H9 (cell line): ENCODE measurements around the gene COL9A2. TPM values are rescaled to one million over a fixed set of nuclear protein-coding genes. Genes with fewer than 3 reads are reported as not detected.
A peak's percentile ranks its signal among the peaks of the same experiment; 100 is the strongest.

ENCODE experiments used
- DNase-seq: peaks from one replicate; pipeline ENCODE4 v3.0.0-alpha.2; 2017
- H2AFZ ChIP-seq: one replicate; pipeline ENCODE4 v1.6.1; 2013; ENCODE audit warnings: mild to moderate bottlenecking, low read length, control low read depth, moderate library complexity
- H2AK5ac ChIP-seq: 2 replicates; pipeline ENCODE4 v1.6.1; 2013; ENCODE audit warnings: low read length, control low read depth, mixed read lengths; ENCODE audit not compliant: insufficient read length
- H2BK120ac ChIP-seq: one replicate; pipeline ENCODE4 v1.6.1; 2013; ENCODE audit warnings: low read depth, mild to moderate bottlenecking, low read length, control low read depth, inconsistent platforms; ENCODE audit not compliant: poor library complexity, severe bottlenecking
- H2BK12ac ChIP-seq: 2 replicates; pipeline ENCODE4 v1.6.1; 2013; ENCODE audit warnings: low read length, control low read depth, mixed read lengths, low read depth; ENCODE audit not compliant: insufficient read length
- H2BK15ac ChIP-seq: 2 replicates; pipeline ENCODE4 v1.6.1; 2013; ENCODE audit warnings: low read depth, low read length, control low read depth
- H2BK20ac ChIP-seq: one replicate; pipeline ENCODE4 v1.6.1; 2013; ENCODE audit warnings: low read depth, mild to moderate bottlenecking, low read length, control low read depth, inconsistent platforms; ENCODE audit not compliant: poor library complexity, severe bottlenecking
- H2BK5ac ChIP-seq: 2 replicates; pipeline ENCODE4 v1.6.1; 2013; ENCODE audit warnings: low read length, control low read depth, mixed read lengths; ENCODE audit not compliant: insufficient read length
- H3K14ac ChIP-seq: 2 replicates; pipeline ENCODE4 v1.6.1; 2013; ENCODE audit warnings: low read length, control low read depth; ENCODE audit not compliant: insufficient read depth
- H3K18ac ChIP-seq: 2 replicates; pipeline ENCODE4 v1.6.1; 2013; ENCODE audit warnings: low read depth, mild to moderate bottlenecking, mixed read lengths, low read length, control low read depth; ENCODE audit not compliant: insufficient read length
- H3K23ac ChIP-seq: 2 replicates; pipeline ENCODE4 v1.6.1; 2013; ENCODE audit warnings: low read length, control low read depth, mixed read lengths, low read depth; ENCODE audit not compliant: insufficient read length
- H3K23me2 ChIP-seq: 2 replicates; pipeline ENCODE4 v1.6.1; 2013; ENCODE audit warnings: low read depth, mild to moderate bottlenecking, mixed read lengths, low read length, control low read depth; ENCODE audit not compliant: insufficient read length, poor library complexity, severe bottlenecking
- H3K27ac ChIP-seq: 2 replicates; pipeline ENCODE4 v1.5.1; 2013; ENCODE audit warnings: low read length, control low read depth, mixed read lengths, low read depth; ENCODE audit not compliant: insufficient read length
- H3K27me3 ChIP-seq: 2 replicates; pipeline ENCODE4 v1.6.1; 2013; ENCODE audit warnings: low read length, control low read depth, inconsistent platforms; ENCODE audit not compliant: insufficient read depth
- H3K4ac ChIP-seq: 2 replicates; pipeline ENCODE4 v1.6.1; 2013; ENCODE audit warnings: low read depth, mild to moderate bottlenecking, control low read depth, inconsistent platforms, low read length, moderate library complexity
- H3K4me1 ChIP-seq: 2 replicates; pipeline ENCODE4 v1.6.1; 2013; ENCODE audit warnings: low read length, control low read depth, inconsistent platforms; ENCODE audit not compliant: insufficient read depth
- H3K4me2 ChIP-seq: 2 replicates; pipeline ENCODE4 v1.6.1; 2013; ENCODE audit warnings: low read length, control low read depth, mixed read lengths; ENCODE audit not compliant: insufficient read length, insufficient read depth
- H3K56ac ChIP-seq: 2 replicates; pipeline ENCODE4 v1.6.1; 2013; ENCODE audit warnings: low read depth, mild to moderate bottlenecking, mixed read lengths, low read length, control low read depth; ENCODE audit not compliant: insufficient read length
- H3K79me1 ChIP-seq: 2 replicates; pipeline ENCODE4 v1.6.1; 2013; ENCODE audit warnings: low read depth, mild to moderate bottlenecking, moderate library complexity, low read length, control low read depth, inconsistent platforms; ENCODE audit not compliant: insufficient read depth, poor library complexity, severe bottlenecking
- H3K79me2 ChIP-seq: 2 replicates; pipeline ENCODE4 v1.6.1; 2013; ENCODE audit warnings: low read length, control low read depth, inconsistent platforms; ENCODE audit not compliant: insufficient read depth
- H3K9ac ChIP-seq: 2 replicates; pipeline ENCODE4 v1.6.1; 2013; ENCODE audit warnings: low read length, control low read depth, mixed read lengths; ENCODE audit not compliant: insufficient read length; ENCODE audit errors: extremely low read depth
- H3K9me3 ChIP-seq: one replicate; pipeline ENCODE4 v1.6.1; 2013; ENCODE audit warnings: low read depth, low read length, inconsistent platforms; ENCODE audit not compliant: control insufficient read depth
- H3T11ph ChIP-seq: one replicate; pipeline ENCODE4 v1.6.1; 2013; ENCODE audit warnings: mild to moderate bottlenecking, low read length, control low read depth, inconsistent platforms
- H4K20me1 ChIP-seq: one replicate; pipeline ENCODE4 v1.6.1; 2013; ENCODE audit not compliant: control insufficient read depth, insufficient read length, insufficient read depth
- H4K5ac ChIP-seq: 2 replicates; pipeline ENCODE4 v1.6.1; 2013; ENCODE audit warnings: low read depth, mild to moderate bottlenecking, mixed read lengths, low read length, control low read depth; ENCODE audit not compliant: insufficient read length
- H4K8ac ChIP-seq: replicated peaks from 2 replicates; pipeline ENCODE4 v1.6.1; 2013; ENCODE audit warnings: low read length, control low read depth, mixed read lengths, low read depth; ENCODE audit not compliant: insufficient read length
- H4K91ac ChIP-seq: 2 replicates; pipeline ENCODE4 v1.6.1; 2013; ENCODE audit warnings: low read depth, mild to moderate bottlenecking, moderate library complexity, mixed read lengths, low read length, control low read depth; ENCODE audit not compliant: insufficient read length
- H3K27ac Mint-ChIP-seq, 3 experiments: 2 replicates in 2 of 3; 3 replicates in 1 of 3; pipeline ENCODE4 v1.8.0; 2020 to 2021; ENCODE audit warnings: mixed read lengths in 3 of 3, mild to moderate bottlenecking in 1 of 3, moderate library complexity in 1 of 3
- H3K27me3 Mint-ChIP-seq: 2 replicates; pipeline ENCODE4 v1.8.0; 2021; ENCODE audit warnings: low read depth, mild to moderate bottlenecking, moderate library complexity, mixed read lengths
- H3K36me3 Mint-ChIP-seq, 3 experiments: 2 replicates in 2 of 3; 3 replicates in 1 of 3; pipeline ENCODE4 v1.8.0; 2020 to 2021; ENCODE audit warnings: low read depth in 3 of 3, mixed read lengths in 3 of 3; ENCODE audit not compliant: insufficient read depth in 1 of 3
- H3K4me1 Mint-ChIP-seq, 2 experiments: 2 replicates each; pipeline ENCODE4 v1.8.0; 2020; ENCODE audit warnings: mixed read lengths in 2 of 2
- H3K4me3 Mint-ChIP-seq, 2 experiments: 2 replicates in 1 of 2; 3 replicates in 1 of 2; pipeline ENCODE4 v1.8.0; 2020 to 2021; ENCODE audit warnings: mild to moderate bottlenecking in 2 of 2, mixed read lengths in 2 of 2, moderate library complexity in 1 of 2
- H3K9me3 Mint-ChIP-seq, 2 experiments: 2 replicates in 1 of 2; 3 replicates in 1 of 2; pipeline ENCODE4 v1.8.0; 2020; ENCODE audit warnings: mild to moderate bottlenecking in 2 of 2, mixed read lengths in 2 of 2, moderate library complexity in 1 of 2
- WGBS: extraction: QIAGEN DNeasy Blood & Tissue Kit; methylation state at CpG from one replicate; pipeline ENCODE4 v1.1.7; 2013; ENCODE audit warnings: missing lambda C conversion rate, low lambda C conversion rate, mixed read lengths; ENCODE audit not compliant: insufficient read length; ENCODE audit errors: extremely low coverage; 5-methylcytosine and 5-hydroxymethylcytosine counted together
- total RNA-seq: library from RNA; stranded (reverse); gene quantifications from 2 replicates; pipeline ENCODE4 v1.2.1, GENCODE V29; 2021
- TF ChIP-seq, protein P1 (sequence below): fragments of 200-600 bp; sonication (generic); conservative IDR thresholded peaks from 3 replicates; pipeline ENCODE4 v1.8.0; 2021; ENCODE audit warnings: antibody characterized with exemption, mild to moderate bottlenecking

The COL9A2 gene
- total RNA-seq, 1 experiment from 2014 or later, result 4.5 TPM

DNA sequence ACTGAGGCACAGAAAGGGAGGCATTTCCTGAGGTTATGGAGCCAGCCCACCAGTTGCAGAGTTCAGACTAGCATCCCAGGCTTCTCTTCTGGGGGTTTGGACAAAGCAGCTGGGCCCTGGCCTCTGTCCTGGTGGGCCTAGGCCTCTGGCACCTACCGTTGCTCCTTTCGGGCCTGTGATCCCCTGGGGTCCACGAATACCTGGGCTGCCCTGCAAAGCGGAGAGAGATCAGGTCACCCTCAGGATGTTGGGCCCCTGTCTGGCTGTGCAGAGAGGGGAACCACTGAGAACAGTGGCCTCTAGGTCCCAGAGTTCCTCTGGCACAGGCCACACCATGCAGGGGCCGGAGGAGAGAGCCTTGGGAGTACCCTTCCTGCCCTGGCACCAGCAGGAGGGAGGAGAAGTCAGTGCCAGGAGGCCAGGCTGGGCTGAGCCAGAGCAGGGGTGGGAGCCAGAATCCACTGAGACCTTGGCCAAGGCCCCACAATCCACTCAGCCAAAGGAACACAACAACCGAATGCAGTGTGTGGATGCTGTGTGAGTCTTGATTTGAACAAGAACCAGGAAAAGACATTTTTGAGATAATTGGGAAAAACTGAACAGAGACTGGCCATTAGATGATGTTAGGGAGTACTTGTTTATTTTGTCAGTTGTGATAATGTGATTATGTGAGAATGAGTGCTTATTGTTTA is 8.9 kb downstream of the COL9A2 start:
- Histone ChIP-seq H2BK20ac (no peak overlapping the region), H4K20me1 (no peaks in the 10 kb centered on the region), H2BK5ac (no peak overlapping the region), H2BK15ac (no peak overlapping the region), H3K4me2 (no peak overlapping the region), H3K9ac (no peak overlapping the region), H4K8ac (no peak overlapping the region), H3K14ac (no peak overlapping the region), H3K27ac (no peak overlapping the region), H3K18ac (no peak overlapping the region), H2BK120ac (no peak overlapping the region), H3K79me1 (no peaks in the 10 kb centered on the region), H3T11ph (no peak overlapping the region), H3K4ac (no peak overlapping the region), H3K56ac (no peak overlapping the region), H2AFZ (no peak overlapping the region), H4K91ac (no peak overlapping the region), H3K9me3 (no peaks in the 10 kb centered on the region), H3K4me1 (no peaks in the 10 kb centered on the region), H3K27me3 (no peaks in the 10 kb centered on the region), H2AK5ac (no peak overlapping the region), H3K23me2 (peaks cover 3% of the 10 kb centered on the region), H3K23ac (no peak overlapping the region), H4K5ac (no peak overlapping the region), H2BK12ac (no peak overlapping the region), H3K79me2 (no peaks in the 10 kb centered on the region)
- no peak for DNase-seq
- Mint-ChIP-seq H3K36me3 (no peaks in the 10 kb centered on the region), H3K9me3 (no peaks in the 10 kb centered on the region), H3K27ac (peak overlapping the region in 1 of 3 experiments; percentile 25; a peak in 1 of 7 replicates), H3K4me3 (no peak overlapping the region), H3K27me3 (peaks cover 14% of the 10 kb centered on the region), H3K4me1 (peaks cover 0 to 4% of the 10 kb centered on the region in 2 experiments; a peak in 2 of 4 replicates)
- no CpG with 5 or more reads among the region's 6 CpGs for WGBS
- TF ChIP-seq, protein P1, sequence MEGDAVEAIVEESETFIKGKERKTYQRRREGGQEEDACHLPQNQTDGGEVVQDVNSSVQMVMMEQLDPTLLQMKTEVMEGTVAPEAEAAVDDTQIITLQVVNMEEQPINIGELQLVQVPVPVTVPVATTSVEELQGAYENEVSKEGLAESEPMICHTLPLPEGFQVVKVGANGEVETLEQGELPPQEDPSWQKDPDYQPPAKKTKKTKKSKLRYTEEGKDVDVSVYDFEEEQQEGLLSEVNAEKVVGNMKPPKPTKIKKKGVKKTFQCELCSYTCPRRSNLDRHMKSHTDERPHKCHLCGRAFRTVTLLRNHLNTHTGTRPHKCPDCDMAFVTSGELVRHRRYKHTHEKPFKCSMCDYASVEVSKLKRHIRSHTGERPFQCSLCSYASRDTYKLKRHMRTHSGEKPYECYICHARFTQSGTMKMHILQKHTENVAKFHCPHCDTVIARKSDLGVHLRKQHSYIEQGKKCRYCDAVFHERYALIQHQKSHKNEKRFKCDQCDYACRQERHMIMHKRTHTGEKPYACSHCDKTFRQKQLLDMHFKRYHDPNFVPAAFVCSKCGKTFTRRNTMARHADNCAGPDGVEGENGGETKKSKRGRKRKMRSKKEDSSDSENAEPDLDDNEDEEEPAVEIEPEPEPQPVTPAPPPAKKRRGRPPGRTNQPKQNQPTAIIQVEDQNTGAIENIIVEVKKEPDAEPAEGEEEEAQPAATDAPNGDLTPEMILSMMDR, result no peak
